ENCODE results near the gene PTPRD. TPM values are rescaled to one million over a fixed set of nuclear protein-coding genes. Genes with fewer than 3 reads are reported as not detected.

PTPRD gene
- total and polyA plus RNA-seq, 2 of the 4 experiments (the other 2 are of a cell fraction), result 0.07 to 0.18 TPM

- no peak overlapping the region for H3K27ac ChIP-seq (ENCODE audit: insufficient read depth, low read length)
Measured at GRCh38 chr9:8366161-8366926, 2246.5 kb downstream of the PTPRD start.

More at GRCh38 chr9:8366161-8366926, 2246.5 kb downstream of the PTPRD start:
- in situ Hi-C loops (cut with MboI; ENCODE audit: low sequenced_read_pairs), result no loop called here
- Histone ChIP-seq H3K18ac (ENCODE audit: low read depth, low read length) (no peak overlapping the region), H3K9me1 (ENCODE audit: insufficient read depth, low read length) (no peaks in the 10 kb centered on the region), H2BK120ac (ENCODE audit: low read depth, low read length) (no peak overlapping the region), H2AK5ac (ENCODE audit: low read depth, low read length) (no peak overlapping the region), H3K4ac (ENCODE audit: low read depth, low read length) (no peak overlapping the region), H3K14ac (replicated peaks; ENCODE audit: low read depth, low read length) (no peak overlapping the region), H3K9ac (ENCODE audit: low read depth, low read length) (no peak overlapping the region), H2AFZ (replicated peaks; ENCODE audit: low read length, poor library complexity) (no peak overlapping the region), H3K4me3 (ENCODE audit: insufficient read depth, low read depth, low read length) (no peak overlapping the region), H4K91ac (ENCODE audit: insufficient read depth, low read depth, low read length) (no peak overlapping the region), H4K20me1 (ENCODE audit: insufficient read depth, low read length) (no peaks in the 10 kb centered on the region), H3K56ac (ENCODE audit: extremely low read depth, insufficient read depth, low read length) (no peak overlapping the region), H4K5ac (ENCODE audit: low read depth, low read length) (no peak overlapping the region), H3K4me2 (ENCODE audit: low read depth, low read length) (no peak overlapping the region), H2BK15ac (ENCODE audit: low read depth, low read length) (no peak overlapping the region), H4K8ac (ENCODE audit: low read depth in 2 of 2, low read length in 2 of 2) (no peak overlapping the region), H3K9me3 (ENCODE audit: control insufficient read depth, insufficient read depth, low read length) (no peaks in the 10 kb centered on the region; the same call in 1 of the 2 replicates), H2BK5ac (ENCODE audit: low read depth, low read length, poor library complexity, severe bottlenecking) (no peak overlapping the region), H2AK9ac (replicated peaks; ENCODE audit: low read depth, low read length, poor library complexity) (no peak overlapping the region), H3K27me3 (ENCODE audit: control insufficient read depth, insufficient read depth, low read length) (no peaks in the 10 kb centered on the region), H3K23ac (ENCODE audit: low read depth, low read length) (no peak overlapping the region), H2BK20ac (ENCODE audit: low read depth, low read length) (no peak overlapping the region), H3K4me1 (ENCODE audit: control insufficient read depth, insufficient read depth, low read length) (peaks cover 1% of the 10 kb centered on the region; the same call in 1 of the 2 replicates), H3K36me3 (ENCODE audit: control insufficient read depth, insufficient read depth, low read length) (no peaks in the 10 kb centered on the region), H3K79me1 (ENCODE audit: low read depth in 1 of 2, low read length in 2 of 2) (no peaks in the 10 kb centered on the region)
- CTCF ChIA-PET, result no interaction called here
- WGBS, 2 experiments (ENCODE audit: extremely low coverage in 2 of 2, insufficient read length in 1 of 2), result no CpG with 5 or more reads among the region's 3 CpGs
- intact Hi-C loops (cut with micrococcal nuclease), result no loop called here
- DNase-seq (peak; percentile 35), ATAC-seq (ENCODE audit: low read depth) (peak; percentile 54)
- TF ChIP-seq MAFK (IDR thresholded peaks at IDR 0.05; ENCODE audit: low read depth, low read length) (no peak), RAD21 (IDR thresholded peaks at IDR 0.05; ENCODE audit: low read length) (no peak), NFE2L2 (IDR thresholded peaks at IDR 0.05; ENCODE audit: low read depth, low read length) (no peak), CHD1 (IDR thresholded peaks at IDR 0.05; ENCODE audit: low read depth, low read length) (no peak), FOS (IDR thresholded peaks at IDR 0.05; ENCODE audit: low read depth, low read length) (no peak), BHLHE40 (IDR thresholded peaks at IDR 0.05; ENCODE audit: low read depth, low read length) (no peak), MAZ (IDR thresholded peaks at IDR 0.05; ENCODE audit: borderline replicate concordance, low read depth, low read length) (no peak), CEBPB (IDR thresholded peaks at IDR 0.05; ENCODE audit: low read depth, low read length) (no peak), MXI1 (IDR thresholded peaks at IDR 0.05; ENCODE audit: borderline replicate concordance, low read depth, low read length) (no peak), RFX5 (IDR thresholded peaks at IDR 0.05; ENCODE audit: low read depth, low read length) (no peak), POLR2A (IDR thresholded peaks at IDR 0.05; ENCODE audit: low read depth, low read length) (no peak), RCOR1 (IDR thresholded peaks at IDR 0.05; ENCODE audit: insufficient replicate concordance, low read length) (no peak), SMC3 (IDR thresholded peaks at IDR 0.05; ENCODE audit: low read depth, low read length) (no peak)
- TF ChIP-seq, protein P1, sequence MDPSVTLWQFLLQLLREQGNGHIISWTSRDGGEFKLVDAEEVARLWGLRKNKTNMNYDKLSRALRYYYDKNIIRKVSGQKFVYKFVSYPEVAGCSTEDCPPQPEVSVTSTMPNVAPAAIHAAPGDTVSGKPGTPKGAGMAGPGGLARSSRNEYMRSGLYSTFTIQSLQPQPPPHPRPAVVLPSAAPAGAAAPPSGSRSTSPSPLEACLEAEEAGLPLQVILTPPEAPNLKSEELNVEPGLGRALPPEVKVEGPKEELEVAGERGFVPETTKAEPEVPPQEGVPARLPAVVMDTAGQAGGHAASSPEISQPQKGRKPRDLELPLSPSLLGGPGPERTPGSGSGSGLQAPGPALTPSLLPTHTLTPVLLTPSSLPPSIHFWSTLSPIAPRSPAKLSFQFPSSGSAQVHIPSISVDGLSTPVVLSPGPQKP (IDR thresholded peaks at IDR 0.05; ENCODE audit: borderline replicate concordance, low read depth, low read length), result no peak
- TF ChIP-seq, protein P2, sequence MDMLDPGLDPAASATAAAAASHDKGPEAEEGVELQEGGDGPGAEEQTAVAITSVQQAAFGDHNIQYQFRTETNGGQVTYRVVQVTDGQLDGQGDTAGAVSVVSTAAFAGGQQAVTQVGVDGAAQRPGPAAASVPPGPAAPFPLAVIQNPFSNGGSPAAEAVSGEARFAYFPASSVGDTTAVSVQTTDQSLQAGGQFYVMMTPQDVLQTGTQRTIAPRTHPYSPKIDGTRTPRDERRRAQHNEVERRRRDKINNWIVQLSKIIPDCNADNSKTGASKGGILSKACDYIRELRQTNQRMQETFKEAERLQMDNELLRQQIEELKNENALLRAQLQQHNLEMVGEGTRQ (IDR thresholded peaks at IDR 0.05; ENCODE audit: low read depth, low read length), result no peak
- TF ChIP-seq, protein P3, sequence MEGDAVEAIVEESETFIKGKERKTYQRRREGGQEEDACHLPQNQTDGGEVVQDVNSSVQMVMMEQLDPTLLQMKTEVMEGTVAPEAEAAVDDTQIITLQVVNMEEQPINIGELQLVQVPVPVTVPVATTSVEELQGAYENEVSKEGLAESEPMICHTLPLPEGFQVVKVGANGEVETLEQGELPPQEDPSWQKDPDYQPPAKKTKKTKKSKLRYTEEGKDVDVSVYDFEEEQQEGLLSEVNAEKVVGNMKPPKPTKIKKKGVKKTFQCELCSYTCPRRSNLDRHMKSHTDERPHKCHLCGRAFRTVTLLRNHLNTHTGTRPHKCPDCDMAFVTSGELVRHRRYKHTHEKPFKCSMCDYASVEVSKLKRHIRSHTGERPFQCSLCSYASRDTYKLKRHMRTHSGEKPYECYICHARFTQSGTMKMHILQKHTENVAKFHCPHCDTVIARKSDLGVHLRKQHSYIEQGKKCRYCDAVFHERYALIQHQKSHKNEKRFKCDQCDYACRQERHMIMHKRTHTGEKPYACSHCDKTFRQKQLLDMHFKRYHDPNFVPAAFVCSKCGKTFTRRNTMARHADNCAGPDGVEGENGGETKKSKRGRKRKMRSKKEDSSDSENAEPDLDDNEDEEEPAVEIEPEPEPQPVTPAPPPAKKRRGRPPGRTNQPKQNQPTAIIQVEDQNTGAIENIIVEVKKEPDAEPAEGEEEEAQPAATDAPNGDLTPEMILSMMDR (conservative IDR thresholded peaks at IDR 0.05; ENCODE audit: low read depth, low read length), result no peak
- dilution Hi-C loops (cut with HindIII; ENCODE audit: low sequenced_read_pairs, unreplicated experiment), result no loop called here
- no TSS peak for BruUV-seq (replicated peaks)
- POLR2A ChIA-PET (ENCODE audit: unreplicated experiment), result no interaction called here
